HCT116 (cell line): ENCODE data around the gene COQ6. TPM values are rescaled to one million over a fixed set of nuclear protein-coding genes. Genes with fewer than 3 reads are reported as not detected.

ENCODE experiments used
- ATAC-seq: fragments of 200-7000 bp; cut with Tn5 transposase; 2 replicates; pipeline ENCODE4 v1.9.1; 2020; ENCODE audit warnings: mild to moderate bottlenecking, moderate library complexity
- BruUV-seq: library from RNA; stranded (reverse); fragments of 400-500 nt; replicated peaks from 2 replicates; lab custom pipeline; 2021; lab: Mats Ljungman, UMichigan
- CTCF ChIA-PET: fragments of 300-600 bp; sonication (Branson Sonifier 250); formaldehyde crosslinking; loops from one replicate; lab custom pipeline; 2021; ENCODE audit warnings: antibody characterized with exemption; lab: Charles Lee
- POLR2A ChIA-PET: fragments of 300-600, 350-600 bp; sonication (Branson Sonifier 250); formaldehyde crosslinking; loops from one replicate; lab custom pipeline; 2021; ENCODE audit warnings: antibody characterized with exemption; lab: Charles Lee
- RAD21 ChIA-PET, 2 experiments: fragments of 300-600 bp; sonication (Branson Sonifier 250); formaldehyde crosslinking; loops; one replicate each; lab custom pipeline; 2023; ENCODE audit warnings: low total read pairs in 2 of 2; ENCODE audit not compliant: uncharacterized antibody in 2 of 2, unreplicated experiment in 2 of 2, low non-redundant PET in 1 of 2; lab: Charles Lee
- DNase-seq: peaks from one replicate; pipeline ENCODE4 v3.0.0-alpha.2; 2010; ENCODE audit warnings: low read depth, low spot score
- H2AFZ ChIP-seq: fragments of 200-600 bp; shearing (Covaris generic), sonication (generic); 2 replicates; pipeline ENCODE4 v1.6.1; 2017; ENCODE audit warnings: low read depth, mixed run types, mixed read lengths, antibody characterized with exemption, low read length; ENCODE audit not compliant: poor library complexity, severe bottlenecking
- H3K27ac ChIP-seq: 2 replicates; pipeline ENCODE4 v1.5.1; 2012; ENCODE audit warnings: low read depth, low read length
- H3K27me3 ChIP-seq: fragments of 200-600 bp; sonication (generic); 2 replicates; pipeline ENCODE4 v1.6.1; 2016; ENCODE audit warnings: mixed run types, low read length, mixed read lengths; ENCODE audit not compliant: insufficient read depth
- H3K36me3 ChIP-seq, 2 experiments: fragments of 200-500 bp in 1 of 2; fragments of 200-600 bp in 1 of 2; sonication (Bioruptor generic) in 1 of 2; sonication (generic) in 1 of 2; 2 replicates each; pipeline versions ENCODE4 v1.5.1 to v1.6.1; 2014 to 2016; ENCODE audit warnings: low read length in 2 of 2, inconsistent platforms in 1 of 2, mixed read lengths in 1 of 2, mixed run types in 1 of 2; ENCODE audit not compliant: insufficient read depth in 2 of 2, control insufficient read depth in 1 of 2
- H3K4me1 ChIP-seq, 2 experiments: fragments of 200-600 bp in 1 of 2; sonication (generic) in 1 of 2; 2 replicates each; pipeline versions ENCODE4 v1.5.1 to v1.6.1; 2012 to 2017; ENCODE audit warnings: low read length in 2 of 2, inconsistent platforms in 1 of 2, mild to moderate bottlenecking in 1 of 2, mixed read lengths in 1 of 2, mixed run types in 1 of 2, moderate library complexity in 1 of 2; ENCODE audit not compliant: insufficient read depth in 2 of 2, control insufficient read depth in 1 of 2
- H3K4me2 ChIP-seq: fragments of 200-600 bp; sonication (generic); 2 replicates; pipeline ENCODE4 v1.6.1; 2017; ENCODE audit warnings: mixed run types, low read length, mixed read lengths
- H3K4me3 ChIP-seq, 2 experiments: fragments of 200-600 bp in 1 of 2; sonication (generic) in 1 of 2; replicated peaks in 1 of 2; 2 replicates each; pipeline ENCODE4 v1.5.1; 2011 to 2016; ENCODE audit warnings: low read length in 2 of 2, control low read depth in 1 of 2, low read depth in 1 of 2, mild to moderate bottlenecking in 1 of 2, mixed read lengths in 1 of 2, mixed run types in 1 of 2
- H3K79me2 ChIP-seq: fragments of 200-600 bp; sonication (generic); 2 replicates; pipeline ENCODE4 v1.6.1; 2017; ENCODE audit warnings: mild to moderate bottlenecking, mixed run types, low read length, moderate library complexity, mixed read lengths; ENCODE audit not compliant: insufficient read depth
- H3K9ac ChIP-seq: fragments of 200-600 bp; sonication (generic); 2 replicates; pipeline ENCODE4 v1.6.1; 2016; ENCODE audit warnings: low read length, mixed read lengths
- H3K9me2 ChIP-seq: fragments of 200-600 bp; sonication (generic), shearing (Covaris generic); 2 replicates; pipeline ENCODE4 v1.6.1; 2017; ENCODE audit warnings: mixed run types, mild to moderate bottlenecking, moderate library complexity; ENCODE audit not compliant: insufficient read depth
- H3K9me3 ChIP-seq, 2 experiments: fragments of 200-500 bp in 1 of 2; fragments of 200-600 bp in 1 of 2; sonication (Bioruptor generic) in 1 of 2; sonication (generic) in 1 of 2; 2 replicates each; pipeline ENCODE4 v1.6.1; 2014 to 2017; ENCODE audit warnings: low read length in 2 of 2, mixed read lengths in 2 of 2, inconsistent platforms in 1 of 2, low read depth in 1 of 2, mild to moderate bottlenecking in 1 of 2, mixed run types in 1 of 2, moderate library complexity in 1 of 2; ENCODE audit not compliant: control insufficient read depth in 1 of 2, insufficient read depth in 1 of 2
- H4K20me1 ChIP-seq: fragments of 200-600 bp; sonication (generic), shearing (Covaris generic); 2 replicates; pipeline ENCODE4 v1.6.1; 2017; ENCODE audit warnings: mixed run types, mild to moderate bottlenecking, moderate library complexity; ENCODE audit not compliant: insufficient read depth
- CBX3 ChIP-seq: IDR thresholded peaks from 2 replicates; pipeline ENCODE4 v1.6.1; 2012; ENCODE audit warnings: low read depth
- EGR1 ChIP-seq: IDR thresholded peaks from 2 replicates; pipeline ENCODE4 v1.6.1; 2012; ENCODE audit warnings: low read depth
- ELF1 ChIP-seq: IDR thresholded peaks from 2 replicates; pipeline ENCODE4 v1.6.1; 2012; ENCODE audit warnings: low read depth, borderline replicate concordance
- EZH2 ChIP-seq: fragments of 200-600 bp; sonication (generic); IDR thresholded peaks from 2 replicates; pipeline ENCODE4 v1.6.1; 2017; ENCODE audit warnings: antibody characterized with exemption, mixed run types
- FOSL1 ChIP-seq: IDR thresholded peaks from 2 replicates; pipeline ENCODE4 v1.6.1; 2012; ENCODE audit warnings: low read depth
- JUND ChIP-seq: IDR thresholded peaks from 2 replicates; pipeline ENCODE4 v1.6.1; 2012
- MAX ChIP-seq: IDR thresholded peaks from 2 replicates; pipeline ENCODE4 v1.6.1; 2012
- RAD21 ChIP-seq: IDR thresholded peaks from 2 replicates; pipeline ENCODE4 v1.6.1; 2012; ENCODE audit warnings: low read depth, mild to moderate bottlenecking
- REST ChIP-seq: IDR thresholded peaks from 2 replicates; pipeline ENCODE4 v1.6.1; 2012; ENCODE audit warnings: low read depth
- SIN3A ChIP-seq: IDR thresholded peaks from 2 replicates; pipeline ENCODE4 v1.6.1; 2012; ENCODE audit warnings: low read depth
- SP1 ChIP-seq: IDR thresholded peaks from 2 replicates; pipeline ENCODE4 v1.6.1; 2012; ENCODE audit warnings: low read depth
- YY1 ChIP-seq: IDR thresholded peaks from 2 replicates; pipeline ENCODE4 v1.6.1; 2011; ENCODE audit warnings: low read length, low read depth, moderate library complexity, mild to moderate bottlenecking; ENCODE audit not compliant: insufficient replicate concordance; ENCODE audit errors: extremely low read depth
- ZFX ChIP-seq: fragments of 450-650 bp; IDR thresholded peaks from 2 replicates; pipeline ENCODE4 v1.6.1; 2017
- ZNF274 ChIP-seq: fragments of 200-500 bp; sonication (Bioruptor generic); IDR thresholded peaks from 2 replicates; pipeline ENCODE4 v1.6.1; 2014; ENCODE audit warnings: mild to moderate bottlenecking, low read depth, low read length, inconsistent platforms
- intact Hi-C: fragments of 100-400 bp; cut with micrococcal nuclease; formaldehyde crosslinking; loops from 2 replicates; pipeline ENCODE4 v1.10.0; 2022
- total RNA-seq: library from RNA; stranded (reverse); gene quantifications from one replicate; pipeline ENCODE4 v1.2.1, GENCODE V29; 2021; ENCODE audit not compliant: unreplicated experiment
- TF ChIP-seq, protein P1 (sequence below): IDR thresholded peaks from 2 replicates; pipeline ENCODE4 v1.6.1; 2011; ENCODE audit warnings: mild to moderate bottlenecking, low read length, moderate library complexity; ENCODE audit not compliant: insufficient replicate concordance; ENCODE audit errors: extremely low read depth
- TF ChIP-seq, protein P2 (sequence below): IDR thresholded peaks from 2 replicates; pipeline ENCODE4 v1.6.1; 2012

The COQ6 gene
- total RNA-seq, 1 experiment from 2014 or later, result 21.6 TPM

- ChIA-PET CTCF (no interaction called here), POLR2A (no interaction called here), RAD21 (no interaction called here)
- intact Hi-C loops, result no loop called here
- Histone ChIP-seq H3K4me3 (no peak overlapping the region), H4K20me1 (no peaks in the 10 kb centered on the region), H3K79me2 (peaks cover 36% of the 10 kb centered on the region), H3K4me1 (peaks cover 6 to 19% of the 10 kb centered on the region in 2 experiments), H3K9me2 (no peaks in the 10 kb centered on the region), H3K27ac (no peak overlapping the region), H3K36me3 (peaks cover 29 to 40% of the 10 kb centered on the region in 2 experiments), H3K9me3 (no peaks in the 10 kb centered on the region; a peak in 1 of 4 replicates), H3K27me3 (no peaks in the 10 kb centered on the region), H3K4me2 (no peak overlapping the region), H3K9ac (no peak overlapping the region), H2AFZ (no peak overlapping the region)
- BruUV-seq, result no TSS peak
- DNase-seq, result no peak
- TF ChIP-seq, protein P1, sequence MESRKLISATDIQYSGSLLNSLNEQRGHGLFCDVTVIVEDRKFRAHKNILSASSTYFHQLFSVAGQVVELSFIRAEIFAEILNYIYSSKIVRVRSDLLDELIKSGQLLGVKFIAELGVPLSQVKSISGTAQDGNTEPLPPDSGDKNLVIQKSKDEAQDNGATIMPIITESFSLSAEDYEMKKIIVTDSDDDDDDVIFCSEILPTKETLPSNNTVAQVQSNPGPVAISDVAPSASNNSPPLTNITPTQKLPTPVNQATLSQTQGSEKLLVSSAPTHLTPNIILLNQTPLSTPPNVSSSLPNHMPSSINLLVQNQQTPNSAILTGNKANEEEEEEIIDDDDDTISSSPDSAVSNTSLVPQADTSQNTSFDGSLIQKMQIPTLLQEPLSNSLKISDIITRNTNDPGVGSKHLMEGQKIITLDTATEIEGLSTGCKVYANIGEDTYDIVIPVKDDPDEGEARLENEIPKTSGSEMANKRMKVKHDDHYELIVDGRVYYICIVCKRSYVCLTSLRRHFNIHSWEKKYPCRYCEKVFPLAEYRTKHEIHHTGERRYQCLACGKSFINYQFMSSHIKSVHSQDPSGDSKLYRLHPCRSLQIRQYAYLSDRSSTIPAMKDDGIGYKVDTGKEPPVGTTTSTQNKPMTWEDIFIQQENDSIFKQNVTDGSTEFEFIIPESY, result no peak
- no peak for TF ChIP-seq ZNF274
- TF ChIP-seq SIN3A, result no peak
- no peak for TF ChIP-seq RAD21
- TF ChIP-seq EGR1, result no peak
- TF ChIP-seq ELF1, result no peak
- TF ChIP-seq, protein P2, sequence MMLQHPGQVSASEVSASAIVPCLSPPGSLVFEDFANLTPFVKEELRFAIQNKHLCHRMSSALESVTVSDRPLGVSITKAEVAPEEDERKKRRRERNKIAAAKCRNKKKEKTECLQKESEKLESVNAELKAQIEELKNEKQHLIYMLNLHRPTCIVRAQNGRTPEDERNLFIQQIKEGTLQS, result no peak
- no peak for TF ChIP-seq EZH2
- TF ChIP-seq CBX3, result no peak
- TF ChIP-seq JUND, result no peak
- no peak for TF ChIP-seq REST
- no peak for TF ChIP-seq SP1
- no peak for TF ChIP-seq MAX
- TF ChIP-seq ZFX, result no peak
- TF ChIP-seq YY1, result no peak
- no peak for TF ChIP-seq FOSL1
- ATAC-seq, result no peak
Measured at GRCh38 chr14:73913256-73913655, 36.8 kb upstream of the COQ6 start.
